GM23338 (cell line): Measurements from ENCODE around the gene ZNF587B. TPM values are rescaled to one million over a fixed set of nuclear protein-coding genes. Genes with fewer than 3 reads are reported as not detected.
"Not testable (repeated sequence)": the region's sequence is repeated elsewhere in the genome, so short reads cannot be mapped to it uniquely, and the experiment has no call there.

Experiments
- ATAC-seq: fragments of 200-7000 bp; cut with Tn5 transposase; 3 replicates; pipeline ENCODE4 v1.9.1; 2020
- DNase-seq: peaks from one replicate; pipeline ENCODE4 v3.0.0-alpha.2; 2015; ENCODE audit warnings: low spot score
- H2AFZ ChIP-seq: fragments of 200-600 bp; sonication (generic); 2 replicates; pipeline ENCODE4 v1.8.0; 2016; ENCODE audit warnings: antibody characterized with exemption, mild to moderate bottlenecking, moderate library complexity
- H3F3A ChIP-seq: fragments of 200-600 bp; sonication (generic); replicated peaks from 2 replicates; pipeline ENCODE4 v1.8.0; 2017; ENCODE audit warnings: antibody characterized with exemption, mixed run types, low read depth
- H3K27ac ChIP-seq: fragments of 200-600 bp; sonication (generic); 2 replicates; pipeline ENCODE4 v1.6.1; 2016; ENCODE audit warnings: low read depth
- H3K27me3 ChIP-seq: fragments of 200-600 bp; sonication (generic); 2 replicates; pipeline ENCODE4 v1.8.0; 2016; ENCODE audit warnings: mild to moderate bottlenecking, mixed run types, moderate library complexity; ENCODE audit not compliant: insufficient read depth
- H3K36me3 ChIP-seq: fragments of 200-600 bp; sonication (generic); 2 replicates; pipeline ENCODE4 v1.8.0; 2016; ENCODE audit warnings: mild to moderate bottlenecking; ENCODE audit not compliant: insufficient read depth
- H3K4me1 ChIP-seq: fragments of 200-600 bp; sonication (generic); 2 replicates; pipeline ENCODE4 v1.8.0; 2016; ENCODE audit warnings: mild to moderate bottlenecking, moderate library complexity; ENCODE audit not compliant: insufficient read depth
- H3K4me2 ChIP-seq: fragments of 200-600 bp; sonication (generic); 2 replicates; pipeline ENCODE4 v1.7.1; 2017; ENCODE audit warnings: mixed run types
- H3K4me3 ChIP-seq: fragments of 200-600 bp; sonication (generic); 2 replicates; pipeline ENCODE4 v1.6.1; 2016; ENCODE audit warnings: mixed run types
- H3K79me2 ChIP-seq: fragments of 200-600 bp; sonication (generic); replicated peaks from 2 replicates; pipeline ENCODE4 v1.8.0; 2017; ENCODE audit warnings: mild to moderate bottlenecking; ENCODE audit not compliant: insufficient read depth
- H3K9me2 ChIP-seq: fragments of 200-600 bp; sonication (generic); 2 replicates; pipeline ENCODE4 v1.8.0; 2017; ENCODE audit not compliant: insufficient read depth
- H4K20me1 ChIP-seq: fragments of 200-600 bp; sonication (generic); replicated peaks from 2 replicates; pipeline ENCODE4 v1.8.0; 2017; ENCODE audit warnings: mild to moderate bottlenecking; ENCODE audit not compliant: insufficient read depth
- H3K27ac Mint-ChIP-seq: 2 replicates; pipeline ENCODE4 v1.8.0; 2020; ENCODE audit warnings: inconsistent platforms, mild to moderate bottlenecking, moderate library complexity, mixed read lengths
- H3K27me3 Mint-ChIP-seq: 3 replicates; pipeline ENCODE4 v1.8.0; 2022; ENCODE audit warnings: low read depth, mild to moderate bottlenecking, moderate library complexity, mixed read lengths, inconsistent platforms; ENCODE audit not compliant: insufficient read depth, poor library complexity
- H3K36me3 Mint-ChIP-seq: 3 replicates; pipeline ENCODE4 v1.8.0; 2021; ENCODE audit warnings: low read depth, mild to moderate bottlenecking, inconsistent platforms, moderate library complexity, mixed read lengths
- H3K4me1 Mint-ChIP-seq: 3 replicates; pipeline ENCODE4 v1.8.0; 2020; ENCODE audit warnings: mild to moderate bottlenecking, inconsistent platforms, mixed read lengths
- H3K4me3 Mint-ChIP-seq: 3 replicates; pipeline ENCODE4 v1.8.0; 2021; ENCODE audit warnings: moderate library complexity, mild to moderate bottlenecking, inconsistent platforms, mixed read lengths
- H3K9me3 Mint-ChIP-seq: 3 replicates; pipeline ENCODE4 v1.8.0; 2020; ENCODE audit warnings: moderate library complexity, mild to moderate bottlenecking, inconsistent platforms, mixed read lengths
- ETS1 ChIP-seq: IDR thresholded peaks from 2 replicates; pipeline ENCODE4 v1.6.1; 2016; ENCODE audit warnings: antibody characterized with exemption
- POLR2AphosphoS5 ChIP-seq: IDR thresholded peaks from 2 replicates; pipeline ENCODE4 v1.6.1; 2016; ENCODE audit warnings: antibody characterized with exemption, low read depth
- polyA plus RNA-seq: library from polyadenylated mRNA; unstranded; fragments of >200 nt; fragmentation: Nextera tagmentation; extraction: Ambion mirVana; gene quantifications from 2 replicates; pipeline ENCODE4 v1.2.1, GENCODE V29; 2016
- total RNA-seq: library from RNA; depleted of rRNA; stranded (reverse); fragments of >200 nt; shearing (Covaris generic); gene quantifications from 2 replicates; pipeline ENCODE4 v1.2.3, GENCODE V29; 2014

ZNF587B gene
- total and polyA plus RNA-seq, 2 experiments from 2014 or later, result 16.6 to 62.0 TPM

- not testable (repeated sequence) for H3K9me3 Mint-ChIP-seq, H2AFZ ChIP-seq, H3K4me1 ChIP-seq, H3K27me3 ChIP-seq, H3K9me2 ChIP-seq, H3K4me2 ChIP-seq, ATAC-seq, H3K4me3 Mint-ChIP-seq, H3K27me3 Mint-ChIP-seq, H3K27ac Mint-ChIP-seq, H3K4me3 ChIP-seq, DNase-seq
- H3K79me2 ChIP-seq, result peaks cover 77% of the 10 kb centered on the region
- H3F3A ChIP-seq, result peaks cover 57% of the 10 kb centered on the region
- peaks cover 14% of the 10 kb centered on the region for H3K36me3 ChIP-seq
- peaks cover 59% of the 10 kb centered on the region for H4K20me1 ChIP-seq
- H3K27ac ChIP-seq, result peak overlapping the region; percentile 21; the same call in 1 of the 2 replicates
- Mint-ChIP-seq H3K4me1 (peaks cover 16% of the 10 kb centered on the region), H3K36me3 (peaks cover 51% of the 10 kb centered on the region)
These were observed 17.1 kb downstream of the ZNF587B start for GRCh38 chr19:57847164-57847563.

- Mint-ChIP-seq H3K27ac (peak overlapping the region; percentile 99), H3K36me3 (peaks cover 51% of the 10 kb centered on the region), H3K4me3 (peak overlapping the region; percentile 96), H3K4me1 (peaks cover 16% of the 10 kb centered on the region)
- Histone ChIP-seq H3K4me3 (peak overlapping the region; percentile 73), H3K27ac (peak overlapping the region; percentile 82), H3F3A (peaks cover 54% of the 10 kb centered on the region), H4K20me1 (peaks cover 60% of the 10 kb centered on the region), H3K79me2 (peaks cover 75% of the 10 kb centered on the region)
- H3K27me3 ChIP-seq, H3K27me3 Mint-ChIP-seq, H3K4me2 ChIP-seq, H3K9me2 ChIP-seq, H3K9me3 Mint-ChIP-seq, H3K4me1 ChIP-seq, H3K36me3 ChIP-seq, H2AFZ ChIP-seq: not testable (repeated sequence)
- DNase-seq (peak; percentile 40), ATAC-seq (peak; percentile 52)
These were observed 19.1 kb downstream of the ZNF587B start for GRCh38 chr19:57849162-57849665.

GRCh38 chr19:57849666-57850473 lies 19.8 kb downstream of the ZNF587B start, which contains the start of gene ZNF587:
ZNF587 (plus strand) TSS chr19:57849859; CDS start chr19:57850039, 180 bp downstream.
- not testable (repeated sequence) for H3K27me3 Mint-ChIP-seq, H3K9me3 Mint-ChIP-seq, H2AFZ ChIP-seq, H3K9me2 ChIP-seq, H3K4me1 ChIP-seq, H3K27me3 ChIP-seq, H3K36me3 ChIP-seq
- Mint-ChIP-seq H3K36me3 (peaks cover 51% of the 10 kb centered on the region), H3K27ac (peak within 1 kb of the TSS; percentile 99), H3K4me1 (peaks cover 16% of the 10 kb centered on the region), H3K4me3 (peak within 1 kb of the TSS; percentile 96)
- peak; percentile 91 for TF ChIP-seq ETS1
- peak; percentile 87 for TF ChIP-seq POLR2AphosphoS5
- peak within 1 kb of the TSS; percentile 85 for H3K27ac ChIP-seq
- peak within 1 kb of the TSS; percentile 81 for H3K4me2 ChIP-seq
- H4K20me1 ChIP-seq, result peaks cover 57% of the 10 kb centered on the region
- peaks cover 50% of the 10 kb centered on the region for H3F3A ChIP-seq
- H3K79me2 ChIP-seq, result peaks cover 73% of the 10 kb centered on the region
- H3K4me3 ChIP-seq, result peak within 1 kb of the TSS; percentile 73
- ATAC-seq (peak; percentile 90), DNase-seq (peak; percentile 95)
